Measurements from ENCODE around the gene GAPDHS.
A peak's percentile ranks its signal among the peaks of the same experiment; 100 is the strongest.

The GAPDHS gene

DNA sequence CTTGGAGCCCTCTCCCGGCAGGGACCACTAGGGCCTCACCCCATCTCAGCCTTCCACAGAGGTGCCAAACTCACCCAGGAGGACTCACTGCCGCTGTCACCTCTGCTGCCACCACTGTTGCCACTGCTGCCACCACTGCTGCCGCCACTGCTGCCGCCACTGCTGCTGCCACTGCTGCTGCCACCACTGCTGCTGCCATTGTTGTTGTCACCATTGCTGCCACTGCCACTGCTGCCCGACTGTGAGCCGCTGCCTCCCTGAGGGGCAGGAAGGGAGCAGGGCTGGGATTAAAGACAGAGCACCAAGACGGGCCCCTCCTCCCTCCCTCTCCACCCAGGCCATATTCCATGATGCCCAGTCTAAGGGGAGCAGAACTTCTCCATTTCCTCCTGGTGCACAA, 21.9 kb upstream of the GAPDHS start:
- no peak for DNase-seq

DNA sequence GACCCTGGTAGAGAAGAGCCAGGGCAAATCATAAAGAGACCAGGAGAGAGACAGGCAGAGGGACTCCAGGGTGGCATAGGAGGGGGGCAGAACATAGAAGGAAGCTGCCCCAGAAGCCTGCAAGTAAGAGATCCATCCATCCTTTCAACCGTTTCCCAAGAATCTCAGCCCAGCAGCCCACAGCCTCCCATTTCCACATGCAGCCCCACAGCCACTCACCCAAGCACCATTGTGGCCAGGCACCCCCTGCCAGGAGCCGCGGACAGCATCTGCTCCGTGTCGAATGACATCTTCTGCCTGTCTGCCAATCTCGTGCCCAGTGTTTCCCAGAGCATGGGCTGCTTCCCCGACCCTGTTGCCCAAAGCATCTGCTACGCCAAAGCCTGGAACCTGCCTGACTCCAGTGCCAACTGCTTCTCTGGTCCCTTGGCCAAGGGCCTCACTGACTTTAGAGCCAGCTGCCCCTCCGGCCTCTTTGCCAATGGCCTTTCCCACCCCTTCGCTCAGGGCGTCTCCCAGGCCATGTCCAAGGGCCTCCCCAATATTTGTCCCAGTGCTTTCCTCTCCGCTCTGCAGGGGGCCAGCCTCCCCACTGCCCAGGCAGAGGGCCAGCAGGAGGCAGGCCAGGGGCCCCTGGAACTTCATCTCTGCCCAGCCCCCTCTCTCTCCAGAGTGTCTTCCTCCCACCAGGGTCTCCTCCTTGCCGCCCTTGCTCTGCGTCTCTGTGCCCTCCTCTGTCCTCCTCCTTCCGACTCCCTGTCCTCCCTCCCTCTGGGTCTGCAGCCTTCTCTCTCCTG, 20.2 kb upstream of the GAPDHS start:
- DNase-seq: no peak

DNA sequence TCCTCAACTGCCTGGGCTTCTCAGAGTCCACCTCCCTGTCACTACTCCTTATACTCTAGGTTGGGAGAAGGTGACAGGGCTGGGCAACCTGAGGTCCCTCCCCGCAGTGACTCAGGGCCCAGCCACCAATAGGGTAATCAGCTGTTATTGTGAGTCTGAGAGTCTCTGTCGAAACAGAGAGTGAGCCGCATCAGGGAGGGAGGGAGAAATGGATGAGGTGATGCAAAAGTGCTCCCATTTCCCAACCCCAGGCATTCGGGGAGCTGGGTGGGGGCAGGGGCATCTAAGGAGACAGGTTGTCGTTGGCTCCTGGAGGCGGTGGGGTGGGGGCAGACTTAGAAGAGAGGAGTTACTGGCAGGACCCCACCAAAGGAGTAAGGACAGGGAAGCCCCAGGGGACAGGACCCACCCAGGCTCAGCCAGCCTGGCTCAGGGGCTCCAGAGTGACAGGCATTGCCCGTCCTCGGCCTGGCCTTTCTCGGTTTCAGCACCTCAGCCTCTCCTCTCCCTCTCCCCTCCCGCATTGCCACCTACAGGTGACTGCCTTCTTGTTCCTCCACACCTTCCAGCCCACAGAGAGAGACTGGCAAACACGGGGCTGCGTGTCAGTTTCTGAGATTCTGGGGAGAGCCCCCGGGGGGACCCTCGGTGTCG, 19.5 kb upstream of the GAPDHS start, which contains the start of gene DMKN:
Gene DMKN, minus strand, starts transcription at position 22 of the 654 bp plus-strand sequence. CDS start 174 bp downstream, outside the sequence.
- DNase-seq: no peak

DNA sequence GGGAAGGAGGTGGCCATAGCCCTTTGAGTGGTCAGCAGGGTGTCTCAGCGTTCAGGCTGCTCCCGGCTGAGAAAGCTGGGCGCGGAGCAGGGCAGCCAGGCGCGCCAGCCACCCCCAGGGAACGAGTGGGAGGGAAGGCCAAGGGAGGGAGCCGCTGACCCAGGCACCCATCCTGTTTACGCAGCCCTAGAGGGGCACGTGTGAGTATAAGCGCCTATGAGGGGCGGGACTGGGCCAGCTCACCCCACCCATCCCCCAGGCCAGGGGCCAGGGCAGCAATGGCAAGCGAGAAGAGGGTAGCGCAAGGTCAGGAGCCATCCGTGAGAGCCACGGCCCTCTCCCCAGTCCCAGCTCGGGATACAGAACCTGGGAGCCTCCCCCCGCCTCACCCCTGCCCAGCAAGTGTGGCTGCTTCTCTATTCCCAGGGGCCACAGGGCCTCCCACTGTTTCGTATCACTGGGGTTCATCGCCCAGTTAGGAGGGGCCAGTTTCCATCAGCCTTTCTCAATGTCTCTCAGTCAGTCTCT, 18.9 kb upstream of the GAPDHS start:
- no peak for DNase-seq

DNA sequence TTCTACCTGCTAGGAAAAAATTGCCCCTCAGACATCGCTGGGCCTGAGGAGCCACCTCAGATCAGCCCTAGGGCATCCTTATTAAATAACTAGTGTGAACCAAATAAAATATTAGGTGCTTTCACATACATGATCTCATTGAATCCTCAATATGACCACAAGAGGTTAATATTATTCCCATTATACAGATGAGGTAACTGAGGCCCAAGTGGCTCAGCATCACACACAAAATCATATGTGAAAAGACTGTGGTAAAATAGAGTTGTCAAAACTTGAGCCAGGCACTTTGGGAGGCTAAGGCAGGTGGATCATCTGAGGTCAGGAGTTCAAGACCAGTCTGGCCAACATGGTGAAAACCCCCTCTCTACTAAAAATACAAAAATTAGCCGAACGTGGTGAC, 16.9 kb upstream of the GAPDHS start:
- no peak for DNase-seq

DNA sequence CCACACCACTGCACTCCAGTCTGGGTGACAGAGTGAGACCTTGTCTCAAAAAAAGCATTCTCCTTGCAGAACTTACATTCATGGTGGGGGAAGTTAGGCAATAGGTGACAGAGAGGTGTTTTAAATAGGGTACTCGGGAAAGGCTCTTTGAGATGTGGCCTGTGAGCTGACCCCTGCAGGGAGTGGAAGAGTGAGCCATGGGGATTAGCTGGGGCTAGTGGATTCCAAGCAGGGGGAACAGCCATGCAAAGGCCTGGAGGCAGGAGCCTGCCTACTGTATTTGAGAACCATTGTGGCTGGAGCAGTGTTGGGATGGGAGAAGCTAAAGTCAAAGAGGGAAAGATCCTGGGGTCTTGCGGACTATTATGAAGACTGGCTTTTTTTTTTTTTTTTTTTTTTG, 15.9 kb upstream of the GAPDHS start:
- no peak for DNase-seq

DNA sequence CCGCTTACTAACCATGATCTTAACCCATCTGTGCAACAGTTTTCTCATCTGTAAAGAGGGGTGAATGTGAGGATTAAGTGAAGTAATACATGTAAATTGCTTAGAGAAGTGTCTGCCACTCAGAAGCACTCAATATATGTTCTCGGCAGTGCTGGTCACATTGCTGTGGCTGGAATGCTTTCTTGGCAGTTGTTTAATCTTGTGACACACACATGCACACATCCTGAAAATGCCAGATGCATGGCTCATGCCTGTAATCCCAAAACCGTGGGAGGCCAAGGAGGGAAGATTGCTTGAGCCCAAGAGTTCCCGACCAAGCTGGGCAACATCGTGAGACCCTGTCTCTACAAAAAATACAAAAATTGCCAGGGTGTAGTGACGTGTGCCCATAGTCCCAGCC, 14.9 kb upstream of the GAPDHS start:
- no peak for DNase-seq

DNA sequence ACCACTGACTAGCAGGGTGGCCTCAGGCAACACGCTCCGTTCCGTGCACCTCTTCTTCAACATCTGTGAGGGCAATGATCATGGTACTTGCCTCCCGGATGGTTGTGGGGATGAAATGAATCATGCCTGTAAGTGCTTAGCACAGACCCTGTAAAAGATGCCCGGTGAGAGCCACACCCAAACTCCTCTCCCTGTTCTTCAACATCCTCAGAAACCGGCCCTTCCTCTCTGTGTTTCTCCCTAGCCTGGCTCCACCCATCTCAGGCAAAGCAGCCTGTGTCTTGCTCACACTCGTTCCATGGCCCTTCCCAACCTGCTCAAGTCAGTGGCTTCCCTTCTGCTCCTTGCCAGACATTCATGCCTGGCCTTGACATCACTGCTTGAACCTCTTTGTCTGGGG, 14.0 kb upstream of the GAPDHS start:
- DNase-seq: no peak

DNA sequence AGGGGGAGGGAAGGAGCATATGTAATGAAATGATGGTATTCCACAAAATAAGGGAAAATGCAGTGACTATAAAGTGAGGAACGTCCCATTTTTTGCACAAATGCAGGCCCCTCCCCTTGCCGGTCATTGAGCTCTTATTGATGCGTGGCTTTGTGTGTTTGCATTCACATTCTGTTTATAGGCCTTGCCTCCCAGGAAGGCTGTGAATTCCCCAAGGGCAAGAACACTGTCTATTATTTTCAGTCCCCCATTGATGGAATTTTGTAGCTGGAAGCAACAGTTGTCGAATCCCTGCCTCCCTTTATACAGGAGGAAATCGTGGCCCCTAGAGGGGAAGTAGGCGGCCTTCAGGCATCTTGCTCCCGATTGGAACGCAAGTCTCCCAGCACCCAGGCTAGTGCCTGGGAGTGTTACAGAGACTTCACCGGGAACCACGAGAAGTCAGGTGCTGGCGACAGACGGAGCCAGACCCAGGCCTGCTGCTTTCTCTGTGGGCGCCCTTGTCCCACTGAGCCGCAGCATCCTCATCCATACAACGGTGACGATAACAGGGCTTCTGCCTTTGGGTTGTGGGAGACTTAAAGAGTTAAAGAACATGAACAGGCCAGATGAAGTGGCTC, 12.0 kb upstream of the GAPDHS start:
- no peak for DNase-seq

DNA sequence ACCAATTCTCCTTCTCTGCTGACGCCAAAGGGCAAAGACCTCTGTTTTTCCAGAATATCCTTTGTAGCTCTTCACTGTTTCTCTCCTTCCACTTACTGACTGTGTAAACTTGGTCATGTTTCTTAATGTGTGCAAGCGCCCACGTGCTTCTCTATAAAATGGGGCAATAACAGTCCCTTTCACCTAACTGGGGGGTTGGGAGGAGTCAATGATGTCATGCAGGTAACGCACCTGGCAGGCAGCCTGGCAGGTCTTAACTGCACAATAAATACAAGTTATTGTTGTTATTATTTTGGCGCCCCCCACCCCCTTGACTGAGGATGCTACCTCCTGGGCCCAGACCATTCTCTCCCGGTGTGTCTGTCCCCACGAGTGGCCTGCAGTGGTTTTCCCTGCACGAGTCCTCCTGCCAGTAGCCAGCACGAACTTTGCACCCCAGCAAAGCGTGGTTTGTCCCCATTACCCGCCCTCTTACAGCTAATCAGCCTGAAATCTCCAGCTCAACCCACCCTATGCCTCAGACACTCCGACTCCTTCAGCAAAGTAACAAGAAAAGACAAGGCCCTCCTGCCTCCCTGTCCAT, 10.4 kb upstream of the GAPDHS start:
- DNase-seq: no peak

DNA sequence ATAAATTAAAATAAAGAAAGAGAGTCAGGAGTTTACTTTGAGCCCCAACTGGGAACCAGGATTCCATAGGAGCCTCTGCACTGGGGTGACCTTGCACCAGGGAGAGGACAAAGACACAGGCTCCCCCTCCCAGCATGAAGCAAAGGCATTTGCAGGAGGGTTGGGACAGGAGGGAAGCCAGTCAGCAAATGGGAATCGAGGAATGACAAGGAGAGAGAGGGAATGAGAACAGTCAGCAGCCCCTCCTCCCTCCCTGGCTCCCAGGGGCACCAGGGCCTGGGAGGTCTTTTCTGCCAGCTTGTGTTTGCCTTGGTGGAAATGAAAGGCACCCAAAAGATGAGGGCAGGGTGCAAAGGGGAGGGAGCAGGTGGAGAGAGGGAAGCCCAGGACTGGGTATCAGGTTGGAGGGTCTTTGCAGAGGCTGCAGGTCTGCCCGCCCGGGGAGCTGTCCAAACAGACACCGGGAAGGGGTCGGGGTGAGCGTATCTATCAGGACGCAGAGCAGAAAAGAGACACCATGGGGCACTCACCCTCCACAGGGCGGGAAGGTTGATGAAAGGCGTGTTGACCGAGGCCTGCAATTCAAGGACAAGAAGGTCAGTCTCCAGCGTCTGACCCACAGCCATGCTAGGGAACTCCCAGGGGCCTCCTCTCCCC, 8.9 kb upstream of the GAPDHS start:
- no peak for DNase-seq

DNA sequence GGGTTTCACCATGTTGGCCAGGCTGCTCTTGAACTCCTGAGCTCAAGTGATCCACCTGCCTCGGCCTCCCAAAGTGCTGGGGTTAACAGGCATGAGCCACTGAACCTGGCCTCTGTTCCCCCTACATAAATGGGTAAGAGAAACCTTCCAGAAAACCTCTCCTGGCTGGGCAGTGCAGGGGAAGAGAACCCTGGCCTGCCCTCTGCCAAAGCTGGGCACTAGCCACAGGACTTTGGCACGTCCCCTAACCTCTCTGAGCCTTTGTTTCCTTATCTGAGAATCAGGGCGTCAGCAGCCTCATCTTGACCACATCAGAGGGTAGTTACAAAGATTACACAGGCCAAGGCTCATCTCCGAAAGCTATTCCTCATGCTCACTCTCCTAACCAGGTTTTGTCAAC, 7.4 kb upstream of the GAPDHS start:
- no peak for DNase-seq

DNA sequence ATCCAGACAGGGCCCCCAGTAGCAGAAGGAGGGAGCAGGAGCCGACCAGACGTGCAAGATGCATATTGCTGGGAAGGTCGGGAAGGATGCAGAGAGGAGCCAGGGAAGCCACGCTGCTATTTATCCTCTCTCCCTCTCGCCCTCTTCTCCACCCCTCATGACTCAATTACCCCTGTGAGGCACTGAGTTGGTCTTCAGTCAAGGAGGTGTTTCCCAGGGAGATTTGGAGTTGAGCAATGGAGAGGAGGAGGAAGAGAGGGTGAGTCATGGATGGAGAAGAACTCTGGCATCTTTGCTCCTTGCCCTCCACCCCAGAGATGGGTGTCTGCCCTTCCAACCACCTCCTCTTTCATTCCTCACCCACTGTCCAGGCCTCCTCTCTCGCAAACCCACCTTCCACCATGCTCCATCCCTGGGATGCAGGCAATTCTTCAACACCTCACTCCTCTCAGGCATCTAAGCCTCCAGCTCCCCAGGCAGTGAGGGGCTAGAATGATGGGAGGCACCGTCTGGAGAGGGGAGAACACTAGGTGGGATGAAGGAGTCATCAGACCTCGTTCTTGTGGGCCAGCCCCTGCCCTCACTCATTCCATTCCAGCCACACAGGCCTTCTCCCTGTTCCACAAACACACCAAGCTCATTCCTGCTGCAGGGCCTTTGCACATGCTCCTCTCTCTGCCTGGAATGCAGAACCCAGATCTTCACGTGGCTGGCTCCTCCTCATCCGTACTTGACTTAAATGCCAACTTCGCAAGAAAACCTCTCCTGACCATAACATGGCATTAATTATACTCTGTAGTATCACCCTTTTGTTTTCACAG, 4.8 kb upstream of the GAPDHS start, which contains the start of gene SBSN:
Gene SBSN, minus strand, starts transcription at position 94 of the 821 bp plus-strand sequence. Its CDS starts 30 bp downstream, at position 64.
- no peak for DNase-seq

DNA sequence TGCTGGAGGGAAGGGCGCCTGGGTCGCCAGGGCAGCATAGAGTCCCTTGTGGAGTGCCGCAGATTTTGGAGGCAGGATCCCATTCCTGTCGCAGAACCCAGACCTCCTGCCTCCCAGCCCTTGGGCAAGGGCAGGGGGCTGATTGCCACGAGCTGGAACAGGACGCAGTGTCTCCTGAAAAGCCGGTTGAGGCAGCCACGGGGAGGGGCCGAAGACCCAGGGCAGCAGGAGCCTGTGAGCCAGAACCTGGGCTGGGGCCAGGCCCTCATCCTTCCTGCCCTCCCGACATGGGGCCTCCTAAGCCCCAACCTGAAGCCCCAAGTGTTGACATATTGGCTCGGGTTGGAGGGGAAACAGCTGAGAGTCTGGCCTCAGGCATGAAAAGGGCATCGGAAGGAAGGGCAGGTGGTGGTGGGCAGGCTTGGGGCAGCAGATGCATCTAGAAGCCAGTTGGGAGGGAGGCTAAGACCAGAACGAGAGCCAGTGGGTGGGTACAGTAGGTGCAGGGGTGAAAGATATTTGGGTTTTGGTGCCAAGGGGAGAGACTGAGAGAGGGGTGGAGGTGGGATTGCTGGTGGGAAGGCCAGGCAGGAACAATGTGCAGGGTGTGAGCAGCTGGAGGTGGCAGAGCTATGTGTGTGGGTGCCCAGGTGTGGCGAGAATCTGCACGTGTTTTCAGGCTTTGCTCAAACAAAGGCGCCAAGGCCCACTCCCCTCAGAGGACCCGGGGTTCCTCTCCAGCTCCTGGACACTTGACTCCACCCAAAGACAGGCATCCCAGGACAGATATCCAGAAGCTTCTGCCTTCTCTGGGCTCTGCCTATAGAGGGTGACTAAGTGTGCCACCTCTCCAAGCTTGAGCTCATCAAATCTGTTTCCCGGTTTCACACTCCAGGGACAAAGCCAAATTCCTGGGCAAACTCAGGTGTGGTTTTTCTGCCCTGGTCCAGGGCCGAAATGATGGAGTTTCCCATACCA, 3.7 kb upstream of the GAPDHS start:
- no peak for DNase-seq

DNA sequence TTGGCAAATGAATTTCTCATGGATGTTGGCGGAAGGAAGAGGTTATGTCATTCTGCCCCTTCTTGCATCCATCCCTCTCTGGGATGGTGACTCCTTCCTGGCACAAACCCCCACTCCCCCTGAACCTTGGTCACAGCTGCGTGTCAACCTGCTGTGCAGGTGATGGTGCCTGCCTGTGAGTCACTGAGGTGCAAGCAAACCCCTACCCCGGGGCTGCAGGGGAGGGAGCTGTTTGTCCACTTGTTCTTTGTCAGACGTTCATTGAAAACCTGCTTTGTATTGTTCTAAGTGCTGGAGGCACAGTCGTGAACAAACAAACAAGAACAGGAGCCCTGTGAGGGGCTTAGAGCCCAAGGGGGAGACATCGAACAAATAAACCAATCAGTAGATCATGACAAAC, 2.0 kb upstream of the GAPDHS start:
- no peak for DNase-seq

DNA sequence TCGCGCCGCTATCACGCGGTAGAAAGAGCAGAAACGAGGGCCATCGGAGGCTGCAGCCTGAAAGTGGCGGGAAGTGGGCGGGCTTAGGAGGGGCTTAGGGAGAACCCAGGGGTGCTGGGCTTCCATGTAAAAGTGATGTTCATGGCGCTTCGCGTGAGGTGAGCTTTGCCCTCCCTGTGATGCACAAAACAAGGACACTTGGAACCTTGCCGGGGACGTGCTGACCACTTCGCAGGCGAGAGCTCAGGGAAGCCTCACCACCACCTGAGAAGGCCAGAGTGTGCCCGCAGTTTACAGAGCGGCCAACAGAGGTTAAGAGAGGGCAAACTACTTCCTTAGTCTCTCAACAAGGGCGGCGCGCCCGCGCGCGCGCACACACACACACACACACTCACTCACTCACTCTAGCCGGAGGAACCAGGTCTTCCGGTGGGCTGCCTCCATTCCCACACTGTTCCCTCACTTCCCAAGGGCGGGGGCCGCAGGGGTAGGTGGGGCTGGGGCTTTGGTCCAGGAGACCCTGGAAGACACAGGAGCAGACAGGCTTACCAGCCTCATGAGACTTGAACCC, 651 bp downstream of the GAPDHS start:
- peak in 1 of 2 experiments; percentile 2 for DNase-seq

DNA sequence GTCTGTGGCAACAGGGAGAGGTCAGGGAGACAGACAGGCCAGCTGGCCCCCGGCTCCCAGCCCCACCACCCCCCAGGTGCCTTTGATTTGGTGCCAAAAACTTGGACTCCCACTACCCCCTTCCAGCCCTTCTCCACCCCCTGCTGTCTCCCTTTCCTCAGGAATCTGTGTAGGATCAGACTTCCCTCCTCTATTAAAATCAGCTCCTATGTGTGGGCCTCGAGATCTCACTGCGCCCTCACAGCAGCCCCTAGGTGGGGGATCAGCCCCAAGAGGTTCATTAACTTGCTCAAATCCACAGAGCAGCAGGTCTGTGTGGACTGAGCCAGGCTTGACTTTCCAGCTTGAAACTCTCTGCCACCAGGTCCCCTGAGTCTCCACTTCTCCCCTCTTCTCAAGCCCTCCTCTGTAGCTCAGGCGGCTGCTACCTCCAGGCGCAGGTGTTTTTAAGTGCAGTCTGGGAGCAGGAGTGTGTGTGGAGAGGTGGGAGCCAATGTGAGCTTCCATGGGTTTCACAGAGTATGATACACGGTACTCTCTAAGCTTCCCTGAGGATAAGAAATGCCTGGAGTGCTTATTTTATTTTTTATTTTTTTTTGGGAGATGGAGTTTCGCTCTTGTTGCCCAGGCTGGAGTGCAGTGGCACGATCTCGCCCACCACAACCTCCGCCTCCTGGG, 1.7 kb downstream of the GAPDHS start:
- no peak for DNase-seq

DNA sequence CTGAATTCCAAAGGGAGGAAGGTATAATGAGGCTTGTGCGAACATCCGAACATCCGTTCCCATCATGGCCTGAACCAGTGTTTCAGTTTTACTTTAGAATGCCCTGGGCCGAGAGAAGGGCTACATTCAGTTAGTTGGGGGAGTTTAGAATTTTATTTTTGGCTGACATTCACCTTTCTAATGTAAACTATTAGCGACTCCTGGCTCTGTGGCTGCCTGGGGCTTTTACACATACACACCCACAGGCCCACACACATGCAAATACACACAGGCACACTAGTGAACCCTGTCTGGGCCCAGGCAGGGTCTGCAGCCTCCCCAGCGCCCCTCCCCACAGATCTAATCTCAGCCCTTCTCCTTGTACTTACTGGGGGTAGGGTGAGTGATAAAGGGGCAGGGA, 6.1 kb downstream of the GAPDHS start:
- DNase-seq: no peak

DNA sequence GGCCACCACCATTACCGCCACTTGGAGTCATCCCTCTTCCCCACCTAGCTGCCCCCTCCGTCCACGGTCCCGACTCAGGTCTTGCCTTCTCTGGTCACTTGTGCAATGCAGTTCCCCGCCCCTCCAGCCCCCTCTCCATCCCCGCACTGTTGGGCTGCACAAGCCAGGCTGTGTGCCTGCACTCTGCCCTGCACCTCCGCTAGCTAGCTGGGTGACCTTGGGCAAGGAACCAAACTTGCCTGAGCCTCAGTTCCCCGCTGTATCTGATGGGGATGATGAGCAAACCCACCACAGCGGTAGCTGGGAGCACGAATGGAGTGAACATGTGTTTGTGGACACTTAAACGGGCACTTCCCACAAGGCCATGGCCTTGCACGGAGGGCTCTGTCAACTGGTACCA, 6.6 kb downstream of the GAPDHS start:
- no peak for DNase-seq

Data from Kasumi-1 (cell line).